ENCODE results near the gene EEFSEC.

EEFSEC gene

GRCh38 chr3:128402998-128403397, 249.7 kb downstream of the EEFSEC start:
- no peak for DNase-seq

- DNase-seq: no peak
Measured at GRCh38 chr3:128404276-128405068, 251.2 kb downstream of the EEFSEC start.

GRCh38 chr3:128405554-128406277, 252.4 kb downstream of the EEFSEC start:
- DNase-seq: no peak

- DNase-seq: no peak
Measured at GRCh38 chr3:128407247-128407646, 254.0 kb downstream of the EEFSEC start.

- DNase-seq: no peak
Measured at GRCh38 chr3:128408012-128408692, 254.9 kb downstream of the EEFSEC start.

GRCh38 chr3:128408693-128409623, 255.7 kb downstream of the EEFSEC start:
- no peak for DNase-seq

- no peak for DNase-seq
Measured at GRCh38 chr3:128409624-128410581, 256.6 kb downstream of the EEFSEC start.

GRCh38 chr3:128410669-128411573, 257.6 kb downstream of the EEFSEC start:
- DNase-seq: no peak

GRCh38 chr3:128411574-128412064, 258.3 kb downstream of the EEFSEC start:
- no peak for DNase-seq

GRCh38 chr3:128412180-128413002, 259.1 kb downstream of the EEFSEC start:
- no peak for DNase-seq

GRCh38 chr3:128413003-128413370, 259.7 kb downstream of the EEFSEC start:
- DNase-seq: no peak

GRCh38 chr3:128413413-128414205, 260.3 kb downstream of the EEFSEC start:
- DNase-seq: no peak

GRCh38 chr3:128415200-128415772, 262.0 kb downstream of the EEFSEC start:
- no peak for DNase-seq

- no peak for DNase-seq
Measured at GRCh38 chr3:128415773-128416577, 262.7 kb downstream of the EEFSEC start.

- no peak for DNase-seq
Measured at GRCh38 chr3:128416578-128417211, 263.4 kb downstream of the EEFSEC start.

- no peak for DNase-seq
Measured at GRCh38 chr3:128418900-128419299, 265.6 kb downstream of the EEFSEC start.

GRCh38 chr3:128419311-128419710, 266.0 kb downstream of the EEFSEC start:
- DNase-seq: no peak

Measured in activated CD8-positive, alpha-beta memory T cell treated with anti-CD3 and anti-CD28 coated beads for 24 hours (primary cell).